C4-2B (cell line): ENCODE results near the gene FAM13B.

Experiments
- CTCF ChIP-seq: fragments of 450-650 bp; conservative IDR thresholded peaks from 2 replicates; pipeline ENCODE4 v1.5.1; 2017; ENCODE audit warnings: mild to moderate bottlenecking
- ZFX ChIP-seq: fragments of 450-650 bp; IDR thresholded peaks from 2 replicates; pipeline ENCODE4 v1.6.1; 2017

DNA sequence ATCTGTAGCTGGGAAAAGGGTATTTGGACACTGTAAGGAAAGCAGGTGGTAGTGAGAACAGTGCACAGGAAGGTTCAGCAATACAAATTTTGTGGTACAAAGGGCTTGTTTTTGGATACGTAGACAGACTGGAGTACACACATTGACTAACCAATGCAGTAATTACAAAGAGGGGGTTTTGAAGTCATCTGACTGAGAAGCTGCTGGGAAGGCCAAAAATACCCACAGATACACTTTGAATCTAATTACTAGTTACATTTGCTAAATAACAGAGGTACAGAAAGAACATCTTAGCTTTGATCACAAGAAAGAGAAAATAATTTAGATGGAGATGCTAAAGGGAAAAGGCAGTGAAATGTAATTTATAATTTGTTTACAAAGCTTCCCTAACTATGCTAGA lies 97.7 kb downstream of the FAM13B start:
- no peak for TF ChIP-seq CTCF
- TF ChIP-seq ZFX, result no peak
